HepG2 (cell line): Measurements from ENCODE around the gene CKMT2. TPM values are rescaled to one million over a fixed set of nuclear protein-coding genes. Genes with fewer than 3 reads are reported as not detected.

Experiments used
- ATAC-seq: fragments of 200-7000 bp; cut with Tn5 transposase; 3 replicates; pipeline ENCODE4 v1.9.1; 2020; ENCODE audit warnings: mild to moderate bottlenecking, moderate library complexity
- BruUV-seq: library from RNA; stranded (reverse); fragments of 400-500 nt; replicated peaks from 2 replicates; lab custom pipeline; 2021; lab: Mats Ljungman, UMichigan
- CTCF ChIA-PET: fragments of 300-600 bp; formaldehyde crosslinking; extraction: SDS; loops from one replicate; lab custom pipeline; 2021; ENCODE audit warnings: low total read pairs, inconsistent platforms, low intra/inter-chr PET ratio; lab: Yijun Ruan, JAX
- POLR2A ChIA-PET: fragments of 350-600 bp; sonication (Branson Sonifier 250); formaldehyde crosslinking; loops from one replicate; lab custom pipeline; 2020; ENCODE audit warnings: antibody characterized with exemption, inconsistent platforms; lab: Yijun Ruan, JAX
- DNase-seq: peaks from one replicate; pipeline ENCODE4 v3.0.0-alpha.2; 2015; ENCODE audit warnings: low spot score
- FAIRE-seq: peaks from 3 replicates; lab custom pipeline; 2011; peaks lifted over from hg19 to GRCh38; lab: Jason Lieb, UNC
- H2AFZ ChIP-seq: one replicate; pipeline ENCODE4 v1.6.1; 2011; ENCODE audit warnings: low read length, inconsistent platforms
- H3K27ac ChIP-seq: fragments of 300-600 bp; 3 replicates; pipeline ENCODE4 v1.8.0; 2011; ENCODE audit warnings: mixed run types, mild to moderate bottlenecking, mixed read lengths, low read length, inconsistent platforms; ENCODE audit not compliant: insufficient read depth; ENCODE audit errors: extremely low read length
- H3K27me3 ChIP-seq, 2 experiments: fragments of 200-600 bp in 1 of 2; 2 replicates in 1 of 2; 3 replicates in 1 of 2; pipeline versions ENCODE4 v1.6.0 to v1.8.0; 2011; ENCODE audit warnings: low read length in 2 of 2, mild to moderate bottlenecking in 2 of 2, moderate library complexity in 2 of 2, inconsistent platforms in 1 of 2; ENCODE audit not compliant: insufficient read depth in 2 of 2, control insufficient read depth in 1 of 2
- H3K36me3 ChIP-seq, 2 experiments: fragments of 200-600 bp in 1 of 2; replicated peaks in 1 of 2; 2 replicates in 1 of 2; 3 replicates in 1 of 2; pipeline versions ENCODE4 v1.5.1 to v1.8.0; 2011; ENCODE audit warnings: low read length in 2 of 2, inconsistent platforms in 1 of 2; ENCODE audit not compliant: insufficient read depth in 2 of 2, control insufficient read depth in 1 of 2
- H3K4me1 ChIP-seq: 2 replicates; pipeline ENCODE4 v1.5.1; 2012; ENCODE audit warnings: low read length, inconsistent platforms; ENCODE audit not compliant: insufficient read depth
- H3K4me2 ChIP-seq: 2 replicates; pipeline ENCODE4 v1.6.0; 2011; ENCODE audit warnings: low read depth, low read length, inconsistent platforms
- H3K4me3 ChIP-seq, 3 experiments: fragments of 200-600 bp in 1 of 3; sonication (generic), shearing (Covaris generic) in 1 of 3; replicated peaks in 1 of 3; 2 replicates each; pipeline ENCODE4 v1.5.1; 2011 to 2016; ENCODE audit warnings: low read length in 3 of 3, inconsistent platforms in 2 of 3, low read depth in 2 of 3, mild to moderate bottlenecking in 2 of 3, control low read depth in 1 of 3, mixed read lengths in 1 of 3; ENCODE audit not compliant: insufficient read depth in 1 of 3
- H3K79me2 ChIP-seq: one replicate; pipeline ENCODE4 v1.6.1; 2011; ENCODE audit warnings: low read length, inconsistent platforms; ENCODE audit not compliant: insufficient read depth
- H3K9ac ChIP-seq: 2 replicates; pipeline ENCODE4 v1.6.0; 2011; ENCODE audit warnings: mild to moderate bottlenecking, low read depth, low read length, inconsistent platforms; ENCODE audit not compliant: insufficient read depth
- H3K9me3 ChIP-seq: 2 replicates; pipeline ENCODE4 v1.5.1; 2012; ENCODE audit warnings: mild to moderate bottlenecking, low read length
- H4K20me1 ChIP-seq: 2 replicates; pipeline ENCODE4 v1.6.0; 2011; ENCODE audit warnings: inconsistent platforms, mild to moderate bottlenecking, low read length, moderate library complexity; ENCODE audit not compliant: insufficient read depth
- DDIT3 ChIP-seq: sonication (generic); formaldehyde crosslinking; IDR thresholded peaks from 2 replicates; pipeline ENCODE4 v1.4.0; 2020; ENCODE audit warnings: mild to moderate bottlenecking, missing genetic modification reagents
- HOXA9 ChIP-seq: sonication (generic); formaldehyde crosslinking; IDR thresholded peaks from 2 replicates; pipeline ENCODE4 v1.8.1; 2022; ENCODE audit warnings: missing genetic modification reagents, mild to moderate bottlenecking, moderate library complexity, borderline replicate concordance
- MAZ ChIP-seq, 2 experiments: sonication (generic) in 1 of 2; formaldehyde crosslinking in 1 of 2; IDR thresholded peaks; 2 replicates each; pipeline versions ENCODE4 v1.5.0 to v1.6.1; 2012 to 2020; ENCODE audit warnings: low read depth in 2 of 2, mild to moderate bottlenecking in 2 of 2, borderline replicate concordance in 1 of 2, improper control_type of control experiment in 1 of 2, low read length in 1 of 2, missing genetic modification reagents in 1 of 2, moderate library complexity in 1 of 2
- STAG1 ChIP-seq: sonication (generic); formaldehyde crosslinking; IDR thresholded peaks from 2 replicates; pipeline ENCODE4 v1.4.0; 2020; ENCODE audit warnings: missing genetic modification reagents
- THAP9 ChIP-seq: sonication (generic); formaldehyde crosslinking; IDR thresholded peaks from 2 replicates; pipeline ENCODE4; 2020; ENCODE audit warnings: missing genetic modification reagents, mild to moderate bottlenecking, borderline replicate concordance
- ZNF501 ChIP-seq: sonication (generic); formaldehyde crosslinking; IDR thresholded peaks from 2 replicates; pipeline ENCODE4 v1.5.1; 2020; ENCODE audit warnings: mild to moderate bottlenecking, moderate library complexity, missing genetic modification reagents
- ZNF615 ChIP-seq: sonication (generic); formaldehyde crosslinking; IDR thresholded peaks from 2 replicates; pipeline ENCODE4 v1.5.0; 2020; ENCODE audit warnings: mild to moderate bottlenecking, missing genetic modification reagents, borderline replicate concordance
- ZNF770 ChIP-seq: sonication (generic); formaldehyde crosslinking; IDR thresholded peaks from 2 replicates; pipeline ENCODE4 v1.5.0; 2020; ENCODE audit warnings: mild to moderate bottlenecking, missing genetic modification reagents
- ZNF790 ChIP-seq: sonication (generic); formaldehyde crosslinking; IDR thresholded peaks from 2 replicates; pipeline ENCODE4 v1.8.0; 2022; ENCODE audit warnings: missing genetic modification reagents, mild to moderate bottlenecking, borderline replicate concordance
- WGBS: methylation state at CpG from one replicate; pipeline ENCODE4 v1.1.6; 2017; ENCODE audit warnings: low lambda C conversion rate; 5-methylcytosine and 5-hydroxymethylcytosine counted together
- in situ Hi-C: cut with HindIII; loops from 2 replicates; pipeline ENCODE4 v1.10.0; 2017; ENCODE audit warnings: low pct_unique_long_range_greater_than_20kb; ENCODE audit not compliant: extremely low pct_ligation_motif_present
- intact Hi-C: fragments of 100-400 bp; cut with micrococcal nuclease; formaldehyde crosslinking; loops from one replicate; pipeline ENCODE4 v1.10.0; 2022; ENCODE audit not compliant: unreplicated experiment
- polyA plus RNA-seq, 8 experiments: library from polyadenylated mRNA; depleted of rRNA in 3 of 8; stranded (reverse) in 7 of 8; unstranded in 1 of 8; fragments of >200 nt; fragmentation: Illumina TruSeq in 4 of 8; extraction: Trizol in 4 of 8; gene quantifications; 2 replicates each; pipeline versions ENCODE4 v1.2.1 to v1.2.3, GENCODE V29; 2011 to 2016; ENCODE audit warnings: low read depth in 4 of 8, missing spikeins in 1 of 8, mixed read lengths in 1 of 8; ENCODE audit not compliant: insufficient read depth in 1 of 8
- total RNA-seq, 5 experiments: library from RNA; depleted of rRNA; stranded (reverse); fragments of >200 nt; fragmentation: Illumina TruSeq; extraction: Trizol; gene quantifications; 2 replicates each; pipeline ENCODE4 v1.2.3, GENCODE V29; 2016; ENCODE audit warnings: low read depth in 1 of 5

CKMT2 gene
- total and polyA plus RNA-seq, 2 of the 13 experiments (the other 11 are each of a cell fraction or from before 2014, with no cell fraction given), result 1.2 to 8.8 TPM

- FAIRE-seq, result no peak
- Histone ChIP-seq H3K27me3 (no peaks in the 10 kb centered on the region), H3K4me2 (no peak overlapping the region), H3K79me2 (peaks cover 12% of the 10 kb centered on the region), H3K27ac (no peak overlapping the region), H3K9me3 (no peaks in the 10 kb centered on the region), H3K9ac (no peak overlapping the region), H2AFZ (no peak overlapping the region), H3K4me3 (no peak overlapping the region), H3K36me3 (no peaks in the 10 kb centered on the region), H3K4me1 (peaks cover 22% of the 10 kb centered on the region), H4K20me1 (no peaks in the 10 kb centered on the region)
- ChIA-PET POLR2A (no interaction called here), CTCF (no interaction called here)
- WGBS, result 60% methylated on average over 3 of the region's 3 CpGs
- no peak for DNase-seq
- in situ Hi-C loops (no loop called here), intact Hi-C loops (no loop called here)
- TF ChIP-seq ZNF770, result peak; percentile 53; the same call in 1 of the 2 replicates
- TF ChIP-seq DDIT3 (CRISPR knock-in tag), result no peak
- no TSS peak for BruUV-seq
- peak; percentile 83 for ATAC-seq
These were observed 53.0 kb downstream of the CKMT2 start for GRCh38 chr5:81286059-81286617.

GRCh38 chr5:81288021-81288433, 54.9 kb downstream of the CKMT2 start:
- in situ Hi-C loops, result no loop called here
- no peak for ATAC-seq
- DNase-seq, result no peak
- no TSS peak for BruUV-seq
- H3K27ac ChIP-seq, result no peak overlapping the region
- H3K9me3 ChIP-seq, result peaks cover 14% of the 10 kb centered on the region
- 99% methylated on average over 4 of the region's 4 CpGs for WGBS
- H3K4me2 ChIP-seq, result no peak overlapping the region
- no peak for FAIRE-seq
- H3K9ac ChIP-seq, result no peak overlapping the region
- no peaks in the 10 kb centered on the region for H4K20me1 ChIP-seq
- H3K4me3 ChIP-seq, result no peak overlapping the region
- no peak overlapping the region for H2AFZ ChIP-seq
- ChIA-PET CTCF (no interaction called here), POLR2A (no interaction called here)
- H3K4me1 ChIP-seq, result peaks cover 22% of the 10 kb centered on the region
- H3K27me3 ChIP-seq, result no peaks in the 10 kb centered on the region
- intact Hi-C loops, result no loop called here
- H3K79me2 ChIP-seq, result peaks cover 15% of the 10 kb centered on the region
- H3K36me3 ChIP-seq, result 0 out of 5 replicates have a peak, but pooled peaks cover 0 to 4% of the 10 kb centered on the region in 2 experiments
- TF ChIP-seq HOXA9 (CRISPR knock-in tag) (no peak), ZNF790 (CRISPR knock-in tag) (no peak), MAZ (IDR thresholded peaks at IDR 0.05; ENCODE audit: borderline replicate concordance, low read depth, low read length) (no peak), MAZ (CRISPR knock-in tag; IDR thresholded peaks at IDR 0.05; ENCODE audit: low read depth) (no peak), STAG1 (no peak), ZNF501 (CRISPR knock-in tag) (no peak), ZNF615 (CRISPR knock-in tag) (no peak), THAP9 (CRISPR knock-in tag) (no peak)
